Measurements from ENCODE around the gene ETS2.

ETS2 gene

GRCh38 chr21:38863291-38863690, 57.6 kb downstream of the ETS2 start:
- Mint-ChIP-seq H3K27ac (no peak overlapping the region), H3K4me1 (no peaks in the 10 kb centered on the region), H3K9me3 (no peaks in the 10 kb centered on the region), H3K4me3 (no peak overlapping the region), H3K36me3 (no peaks in the 10 kb centered on the region)
- ATAC-seq (no peak), DNase-seq (ENCODE audit: low spot score in 2 of 2) (no peak)

- H3K9me3 Mint-ChIP-seq: no peaks in the 10 kb centered on the region
- H3K27ac Mint-ChIP-seq: no peak overlapping the region
Observed at GRCh38 chr21:38863843-38864363, 58.2 kb downstream of the ETS2 start.

GRCh38 chr21:38864964-38865363, 59.2 kb downstream of the ETS2 start:
- Mint-ChIP-seq H3K36me3 (no peaks in the 10 kb centered on the region), H3K4me3 (no peak overlapping the region), H3K9me3 (no peaks in the 10 kb centered on the region), H3K4me1 (no peaks in the 10 kb centered on the region), H3K27ac (no peak overlapping the region)
- DNase-seq (ENCODE audit: low spot score in 2 of 2) (no peak), ATAC-seq (no peak)

More at GRCh38 chr21:38863843-38864363, 58.2 kb downstream of the ETS2 start:
- DNase-seq (ENCODE audit: low spot score in 2 of 2) (no peak), ATAC-seq (no peak)
- H3K36me3 Mint-ChIP-seq: no peaks in the 10 kb centered on the region
- no peaks in the 10 kb centered on the region for H3K4me1 Mint-ChIP-seq
- no peak overlapping the region for H3K4me3 Mint-ChIP-seq

DNA sequence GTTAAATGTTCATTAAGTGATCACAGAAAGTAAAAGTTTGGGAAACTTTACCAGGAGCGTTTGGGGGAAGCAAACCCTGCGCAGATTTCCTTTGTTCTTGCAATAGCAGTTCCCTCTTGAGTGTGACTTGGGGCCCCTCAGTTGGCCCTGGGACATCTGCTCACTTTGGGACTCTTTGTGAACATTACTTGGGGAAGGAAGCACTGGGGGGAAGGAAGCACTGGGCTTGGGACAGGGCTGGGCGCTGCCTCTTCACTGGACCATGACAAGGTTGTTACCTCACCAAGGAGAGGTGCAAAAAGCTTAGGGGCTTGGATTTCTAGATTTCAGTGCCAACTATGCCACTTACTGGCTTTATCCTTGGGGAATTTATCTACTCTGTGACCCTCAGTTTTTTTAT, 63.5 kb downstream of the ETS2 start:
- no peak overlapping the region for H3K4me3 Mint-ChIP-seq
- no peak for ATAC-seq
- no peaks in the 10 kb centered on the region for H3K4me1 Mint-ChIP-seq

DNA sequence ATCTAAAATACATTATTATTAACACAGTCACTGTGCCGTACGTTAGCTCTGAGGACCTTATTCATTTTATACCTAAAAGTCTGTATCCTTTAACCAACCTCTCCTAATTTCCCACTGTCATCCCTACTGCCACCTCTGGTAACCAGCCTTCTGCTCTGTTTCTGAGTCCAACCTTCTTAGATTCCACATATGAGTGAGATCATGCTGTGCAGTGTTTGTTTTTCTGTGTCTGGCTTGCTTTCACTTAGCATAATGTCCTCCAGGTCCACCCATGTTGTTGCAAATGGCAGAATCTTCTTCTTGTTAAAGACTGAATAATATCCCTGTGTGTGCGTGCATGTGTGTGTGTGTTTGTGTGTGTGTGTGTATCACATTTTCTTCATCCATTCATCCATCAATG, 64.2 kb downstream of the ETS2 start:
- ATAC-seq: no peak
- no peak overlapping the region for H3K27ac Mint-ChIP-seq
- H3K36me3 Mint-ChIP-seq: no peaks in the 10 kb centered on the region
- H3K4me1 Mint-ChIP-seq: no peaks in the 10 kb centered on the region
- no peak overlapping the region for H3K4me3 Mint-ChIP-seq
- no peaks in the 10 kb centered on the region for H3K9me3 Mint-ChIP-seq
- DNase-seq (ENCODE audit: low spot score in 2 of 2): no peak

More for the DNA sequence above, 63.5 kb downstream of the ETS2 start:
- DNase-seq (ENCODE audit: low spot score in 2 of 2): no peak
- no peaks in the 10 kb centered on the region for H3K36me3 Mint-ChIP-seq
- no peaks in the 10 kb centered on the region for H3K9me3 Mint-ChIP-seq
- no peak overlapping the region for H3K27ac Mint-ChIP-seq

All from stimulated activated effector memory CD8-positive, alpha-beta T cell treated with anti-CD3 and anti-CD28 coated beads, Interleukin-12 subunit alpha, Interleukin-12 subunit beta, amount 100 ng/mL, for 72 hours (primary cell).